GM21528 (cell line): Measurements from ENCODE around the gene ENTPD7.
A peak's percentile ranks its signal among the peaks of the same experiment; 100 is the strongest.

Source experiments
- ATAC-seq: cut with Tn5 transposase; IDR thresholded peaks from one replicate; pipeline ENCODE4 v1.9.1; 2021; ENCODE audit warnings: mild to moderate bottlenecking, moderate library complexity; ENCODE audit not compliant: unreplicated experiment, low FRiP score

Gene ENTPD7

DNA sequence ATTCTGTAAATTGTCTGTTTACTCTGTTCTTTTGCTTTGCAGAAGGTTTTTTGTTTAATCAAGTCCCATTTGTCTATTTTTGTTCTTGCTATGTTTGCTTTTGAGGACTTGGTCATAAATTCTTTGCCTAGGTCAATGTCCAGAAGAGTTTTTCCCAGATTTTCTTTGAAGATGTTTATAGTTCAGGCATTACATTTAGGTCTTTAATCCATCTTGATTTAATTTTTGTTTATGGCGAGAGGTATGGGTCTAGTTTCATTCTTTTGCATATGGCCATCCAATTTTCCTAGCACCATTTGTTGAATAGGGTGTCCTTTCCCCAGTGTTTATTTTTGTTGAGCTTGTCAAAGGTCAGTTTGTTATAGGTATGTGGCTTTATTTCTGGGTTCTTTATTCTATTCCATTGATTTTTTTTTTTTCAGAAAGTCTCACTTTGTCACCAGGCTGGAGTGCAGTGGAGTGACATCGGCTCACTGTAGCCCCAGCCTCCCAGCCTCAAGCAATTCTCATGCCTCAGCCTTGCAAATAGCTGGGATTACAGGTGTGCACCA is 11.6 kb upstream of the ENTPD7 start:
- ATAC-seq: no peak

DNA sequence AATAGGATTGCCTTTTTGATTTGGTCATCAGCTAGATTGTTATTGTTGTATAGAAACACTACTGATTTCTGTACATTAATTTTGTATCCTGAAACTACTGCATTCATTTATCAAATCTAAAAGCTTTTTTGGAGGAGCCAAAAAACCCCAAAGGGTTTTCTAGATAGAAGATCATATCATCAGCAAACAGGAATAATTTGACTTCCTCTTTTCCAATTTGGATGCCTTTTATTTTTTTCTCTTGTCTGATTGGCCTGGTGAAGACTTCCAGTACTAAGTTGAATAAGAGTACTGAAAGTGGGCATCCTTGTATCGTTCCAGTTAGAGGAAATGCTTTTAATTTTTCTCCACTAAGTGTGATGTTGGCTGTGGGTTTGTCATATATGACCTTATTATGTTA is 10.6 kb upstream of the ENTPD7 start:
- no peak for ATAC-seq

DNA sequence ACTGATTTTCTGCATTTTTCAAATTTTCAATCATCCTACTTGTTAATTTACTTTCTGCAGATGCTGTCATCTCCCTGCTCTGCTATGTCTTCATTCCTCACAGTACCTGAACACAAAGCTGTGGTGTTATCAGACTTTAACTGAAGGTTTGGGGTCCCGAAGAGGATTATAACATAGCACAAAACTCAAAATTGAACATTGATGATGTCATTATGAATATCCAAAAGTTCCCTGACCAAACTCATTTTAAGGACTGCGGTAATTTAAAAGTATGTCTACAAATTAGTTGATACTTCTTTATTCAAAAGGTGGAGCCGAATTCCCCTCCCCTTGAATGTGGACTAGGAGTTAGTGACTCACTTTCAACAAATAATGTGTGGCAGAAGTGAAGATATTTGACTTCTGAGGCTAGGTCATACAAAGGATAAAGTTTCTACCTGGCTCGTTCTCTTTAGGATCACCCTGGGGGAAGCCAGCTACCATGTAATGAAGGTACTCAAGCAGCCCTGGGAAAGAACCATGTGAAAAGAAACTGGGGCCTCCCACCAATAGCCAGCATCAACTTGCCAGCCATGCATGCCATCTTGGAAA is 6.4 kb upstream of the ENTPD7 start:
- no peak for ATAC-seq

DNA sequence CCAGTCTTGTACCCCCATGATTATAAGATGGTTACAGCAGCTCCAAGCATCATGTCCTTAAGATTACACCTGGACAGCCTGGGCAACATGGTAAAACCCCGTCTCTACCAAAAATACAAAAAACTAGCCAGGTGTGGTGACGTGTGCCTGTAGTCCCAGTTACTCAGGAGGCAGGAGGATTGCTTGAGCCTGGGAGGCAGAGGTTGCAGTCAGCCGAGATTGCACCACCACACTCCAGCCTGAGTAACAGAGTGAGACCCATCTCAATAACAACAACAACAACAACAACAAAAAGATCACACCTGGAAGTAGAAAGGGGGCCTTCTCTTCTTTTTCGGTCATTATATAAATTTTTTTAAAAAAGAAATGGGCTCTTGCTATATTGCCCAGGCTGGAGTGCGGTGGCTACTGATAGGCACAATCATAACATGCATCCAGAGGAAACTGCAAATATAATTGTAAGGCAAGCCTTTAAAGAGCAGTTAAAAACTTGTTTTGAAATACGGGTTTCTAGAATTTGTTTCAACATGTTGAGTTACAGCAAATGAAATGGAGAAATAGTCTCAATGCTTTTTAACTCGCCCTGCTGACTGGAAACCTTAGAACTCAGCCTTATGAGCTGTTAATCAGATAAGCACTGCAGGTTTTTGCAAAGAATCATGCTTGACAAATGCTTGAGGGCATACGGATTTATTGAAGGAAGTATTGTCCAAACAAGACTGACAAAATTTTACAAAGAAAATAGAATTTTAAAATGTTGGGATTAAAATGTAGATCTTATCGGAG is 4.7 kb upstream of the ENTPD7 start:
- ATAC-seq: no peak

DNA sequence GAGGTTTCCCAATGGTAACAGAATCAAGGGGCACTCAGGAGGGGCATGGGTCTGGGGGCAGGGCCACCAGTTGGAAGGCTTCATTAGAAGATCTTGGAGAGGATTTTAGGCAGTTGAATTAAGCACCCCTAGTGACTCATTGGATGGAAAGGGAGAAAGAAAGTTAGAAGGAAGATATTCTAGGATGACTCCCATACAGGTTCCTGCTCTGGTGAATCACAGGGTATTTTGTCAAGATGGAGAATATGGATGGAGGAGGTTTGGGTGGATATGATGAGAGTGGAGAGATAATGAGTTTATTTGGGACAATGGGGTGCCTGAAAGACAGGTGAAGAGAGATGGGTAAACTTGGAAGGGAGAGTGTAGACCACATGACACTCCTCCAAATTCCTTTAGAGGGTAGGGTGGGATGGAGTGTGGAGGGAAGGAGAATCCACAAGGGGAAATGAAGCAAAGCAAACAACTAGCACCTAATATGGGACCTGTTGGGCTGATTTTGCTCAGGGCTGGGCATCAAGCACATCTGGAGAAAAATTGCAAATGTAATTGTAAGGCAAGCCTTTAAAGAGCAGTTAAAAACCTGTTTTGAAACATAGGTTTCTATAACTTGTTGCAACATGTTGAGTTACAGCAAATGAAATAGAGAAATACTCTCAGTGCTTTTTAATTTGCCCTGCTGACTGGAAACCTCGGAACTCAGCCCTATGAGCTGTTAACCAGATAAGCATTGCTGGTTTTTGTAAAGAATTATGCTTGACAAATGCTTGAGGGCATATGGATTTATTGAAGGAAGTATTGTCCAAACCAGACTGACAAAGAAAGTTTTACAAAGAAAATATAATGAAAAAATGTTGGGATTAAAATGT is 2.9 kb upstream of the ENTPD7 start:
- no peak for ATAC-seq

DNA sequence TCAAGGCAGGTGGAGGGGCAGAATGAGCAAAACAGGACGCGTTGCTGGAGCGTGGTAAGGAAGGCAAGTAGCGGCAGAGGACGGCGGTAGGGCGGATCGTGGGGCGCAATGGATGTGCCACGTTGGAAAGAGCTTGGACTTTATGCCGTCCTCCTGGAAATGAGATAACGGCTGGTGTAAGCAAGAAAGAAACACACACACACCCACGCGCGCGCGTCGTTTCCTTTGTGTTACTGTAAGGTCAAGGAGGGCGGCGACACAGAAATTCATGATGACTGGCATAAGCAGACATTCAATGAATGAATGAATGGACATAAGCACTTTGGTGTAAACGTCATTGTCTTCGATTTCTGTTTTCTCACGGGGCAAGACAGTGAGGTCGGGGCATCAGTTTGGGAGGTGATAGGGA is 683 bp upstream of the ENTPD7 start:
- peak; percentile 1 for ATAC-seq

DNA sequence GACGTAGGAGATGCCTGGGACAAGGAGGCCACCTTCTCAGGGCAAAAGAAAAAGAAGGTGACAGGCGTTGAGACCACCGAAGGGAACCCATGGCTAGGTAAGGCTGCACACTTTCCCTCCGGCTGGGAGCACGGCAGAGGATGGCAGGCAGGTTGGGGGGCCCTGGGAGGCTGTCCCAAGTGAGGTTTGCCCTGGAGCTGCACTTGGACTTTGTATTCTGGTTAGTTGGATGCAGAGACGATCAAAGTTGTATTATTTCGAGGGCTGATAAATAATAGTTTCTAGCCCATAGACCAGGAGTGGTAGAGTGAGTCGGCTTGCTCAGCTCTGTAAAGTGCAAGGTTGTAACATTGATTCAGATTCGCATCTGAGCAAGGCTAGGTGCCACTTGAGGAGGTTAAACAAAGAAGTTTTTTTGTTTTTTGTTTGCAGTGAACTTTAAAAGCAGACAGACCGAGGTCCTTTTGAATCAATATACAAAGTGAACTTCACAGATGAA is 608 bp downstream of the ENTPD7 start:
- peak; percentile 4 for ATAC-seq

DNA sequence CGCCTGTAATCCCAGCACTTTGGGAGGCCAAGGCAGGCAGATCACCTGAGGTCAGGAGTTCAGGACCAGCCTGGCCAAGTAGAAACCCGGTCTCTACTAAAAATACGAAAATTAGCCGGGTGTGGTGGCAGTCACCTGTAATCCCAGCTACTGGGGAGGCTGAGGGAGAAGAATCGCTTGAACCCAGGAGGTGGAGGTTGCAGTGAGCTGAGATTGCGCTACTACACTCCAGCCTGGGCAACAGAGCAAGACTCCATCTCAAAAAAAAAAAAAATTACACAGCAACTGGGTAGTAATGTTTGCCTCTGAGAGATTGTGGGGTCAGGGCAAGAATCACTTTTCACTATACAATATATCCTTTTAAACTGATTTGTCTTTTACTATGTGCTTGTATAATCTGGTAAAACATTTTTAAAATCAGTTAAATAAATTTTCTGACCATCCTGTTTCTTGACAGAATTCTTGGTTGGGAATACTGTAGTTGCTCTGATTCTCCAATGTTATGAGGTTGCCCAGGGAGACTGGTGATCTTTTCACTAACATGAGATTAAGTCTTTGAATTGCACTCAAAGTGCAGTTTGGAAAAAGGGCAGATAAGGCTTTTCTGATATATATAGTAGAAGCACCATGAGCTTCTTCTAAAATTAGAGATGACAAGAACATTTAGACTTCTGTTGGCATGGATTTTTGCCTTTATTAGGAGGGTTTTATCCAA is 1.5 kb downstream of the ENTPD7 start:
- no peak for ATAC-seq

DNA sequence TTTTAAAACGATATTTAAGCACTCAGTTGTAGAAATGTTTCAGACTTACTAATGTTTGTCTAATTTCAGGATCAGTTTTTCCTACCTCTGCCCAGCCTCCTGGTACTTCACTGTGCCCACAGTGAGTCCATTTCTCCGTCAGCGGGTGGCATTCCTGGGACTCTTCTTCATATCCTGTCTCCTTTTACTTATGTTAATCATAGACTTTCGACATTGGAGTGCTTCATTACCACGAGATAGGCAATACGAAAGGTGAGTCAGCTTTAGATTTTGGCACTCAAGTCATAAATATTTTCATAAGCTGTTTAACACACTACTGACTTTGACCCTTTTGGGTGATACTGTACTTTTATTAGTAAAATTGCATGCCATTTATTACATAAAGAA is 2.1 kb downstream of the ENTPD7 start:
- no peak for ATAC-seq

DNA sequence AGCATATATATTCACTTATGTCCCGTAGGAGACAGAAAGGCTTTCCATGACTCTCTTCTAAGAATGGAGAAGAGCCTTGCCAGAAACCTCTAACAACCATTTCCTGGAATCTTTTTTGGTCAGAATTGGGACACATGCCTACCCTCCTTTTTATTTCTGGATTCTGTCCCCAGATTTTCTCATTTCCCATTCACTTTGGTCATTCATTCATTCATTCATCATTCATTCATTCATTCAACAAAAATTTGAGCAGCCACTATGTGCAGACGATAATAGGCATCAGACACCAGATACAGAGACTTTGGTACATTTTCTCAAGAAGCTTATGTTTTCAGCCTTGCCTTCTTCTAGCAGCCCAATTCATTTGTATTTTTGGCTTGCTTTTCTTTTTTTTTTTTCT is 6.0 kb downstream of the ENTPD7 start:
- ATAC-seq: no peak

DNA sequence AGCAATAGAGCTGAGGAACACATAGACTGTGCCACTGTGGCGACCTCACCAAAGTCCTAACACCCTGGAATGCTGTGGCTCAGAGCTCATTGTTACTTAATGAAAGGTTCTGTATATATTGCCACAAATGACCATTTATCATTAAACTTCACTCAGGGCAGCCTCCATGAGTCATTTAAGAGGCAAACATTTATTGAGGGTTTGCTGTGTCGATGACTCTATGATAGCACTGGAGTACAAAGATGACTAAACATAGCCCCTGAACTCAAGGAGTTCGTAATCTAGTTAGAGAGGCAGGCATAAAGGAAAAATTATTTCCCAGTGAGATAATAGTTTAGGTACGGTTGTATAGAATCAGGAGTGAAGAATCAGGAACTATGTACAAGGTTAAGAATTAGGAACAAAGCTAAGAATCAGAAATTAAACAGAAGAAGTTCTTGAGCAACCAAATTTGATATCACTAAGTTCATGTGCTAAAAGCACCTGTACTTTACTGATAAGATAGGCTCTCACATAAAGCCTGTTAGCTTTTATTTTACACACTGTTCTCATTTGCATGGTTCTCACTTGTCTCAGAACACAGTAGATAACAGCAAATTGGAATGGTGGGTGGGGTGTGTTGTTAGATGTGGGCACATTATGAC is 7.9 kb downstream of the ENTPD7 start:
- ATAC-seq: no peak

DNA sequence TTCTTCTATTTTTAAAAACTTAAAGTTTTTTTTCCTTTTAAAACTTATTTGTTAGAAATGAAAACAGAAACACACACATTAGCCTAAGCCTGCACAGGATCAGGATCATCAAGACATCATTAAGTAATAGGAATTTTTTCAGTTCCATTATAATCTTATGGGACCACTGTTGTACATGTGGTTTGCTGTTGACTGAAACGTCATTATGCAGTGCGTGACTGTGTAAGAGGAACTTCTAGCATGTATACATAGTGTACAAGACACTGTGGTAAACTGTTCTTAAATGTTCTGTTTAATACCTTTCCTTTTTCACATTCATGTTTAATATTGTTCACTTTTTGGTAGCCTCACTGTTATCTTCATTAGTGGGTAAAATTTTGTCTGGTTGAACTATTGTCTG is 12.1 kb downstream of the ENTPD7 start:
- ATAC-seq: no peak

DNA sequence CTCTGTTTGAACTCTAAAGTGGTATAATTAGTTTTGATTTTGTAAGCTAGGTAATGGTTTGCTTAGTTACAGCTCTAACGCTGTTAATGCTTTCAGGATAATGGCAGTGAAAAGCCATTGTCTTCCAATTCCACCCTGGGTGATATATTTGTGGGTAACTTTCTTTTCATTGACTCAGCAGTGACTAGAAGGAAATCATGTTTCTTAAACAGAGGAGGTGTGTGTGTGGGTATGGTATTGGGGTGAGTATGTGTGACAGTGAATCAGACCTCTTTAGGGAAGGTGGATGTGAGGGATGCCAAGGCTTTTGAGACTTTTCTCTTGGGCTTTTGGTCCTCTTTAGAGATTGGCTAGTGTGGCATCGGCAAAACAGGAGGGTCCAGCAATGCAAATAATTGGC is 13.6 kb downstream of the ENTPD7 start:
- ATAC-seq: no peak

DNA sequence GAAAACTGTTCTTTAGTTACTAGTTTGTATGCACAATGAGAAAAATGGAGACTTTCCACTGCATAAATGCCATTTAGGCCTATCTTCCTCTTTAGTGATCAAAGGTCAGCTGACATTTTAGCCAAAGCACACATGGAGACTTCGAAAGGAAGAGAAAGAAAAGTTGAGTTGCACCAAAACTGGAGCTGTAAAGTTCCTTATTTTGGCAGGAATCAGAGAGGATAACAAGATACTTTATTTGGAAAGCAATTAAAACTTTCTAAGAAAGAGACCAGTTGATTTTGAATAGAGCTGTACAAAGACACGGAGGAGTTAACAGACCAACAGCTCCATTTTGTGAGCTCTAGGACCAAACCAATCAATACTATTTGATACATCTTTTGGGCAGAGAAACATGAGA is 14.2 kb downstream of the ENTPD7 start:
- ATAC-seq: no peak

DNA sequence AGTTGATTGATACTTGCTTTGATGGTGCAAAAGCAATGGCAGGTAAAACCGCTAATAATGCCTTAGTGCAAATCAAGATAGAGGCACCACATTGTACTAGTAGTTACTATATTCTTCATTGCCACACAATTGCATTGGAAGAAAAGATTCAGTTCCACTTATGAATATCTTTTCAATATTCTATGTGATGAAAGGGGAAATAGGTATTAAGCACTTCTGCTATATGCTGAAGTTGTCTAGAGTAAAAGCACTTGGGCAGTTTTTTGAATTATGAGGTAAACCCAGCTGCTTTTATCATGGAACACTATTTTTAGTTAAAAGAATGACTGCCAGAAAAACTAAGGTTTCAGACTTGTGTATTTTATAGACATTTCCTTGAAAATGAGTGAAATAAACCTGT is 15.5 kb downstream of the ENTPD7 start:
- no peak for ATAC-seq

DNA sequence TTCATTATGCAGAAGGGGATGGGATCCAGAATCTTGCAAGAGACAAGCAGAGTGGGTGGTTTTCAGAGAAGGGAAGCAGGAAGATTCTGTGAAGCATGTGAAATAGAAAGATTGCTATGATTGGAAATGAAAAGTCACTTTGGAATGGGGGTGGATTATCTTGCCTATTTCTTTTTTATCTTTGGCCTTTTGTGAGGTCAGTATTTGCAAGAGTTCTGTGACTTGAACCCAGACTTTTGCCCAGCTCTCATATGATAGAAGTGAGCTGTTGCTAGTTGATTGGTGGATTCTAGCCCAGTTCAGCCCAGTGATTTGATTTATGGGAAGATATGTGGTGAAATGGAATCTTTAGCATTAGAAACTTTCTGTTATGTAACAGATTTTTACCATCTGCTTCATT is 17.1 kb downstream of the ENTPD7 start:
- ATAC-seq: no peak

DNA sequence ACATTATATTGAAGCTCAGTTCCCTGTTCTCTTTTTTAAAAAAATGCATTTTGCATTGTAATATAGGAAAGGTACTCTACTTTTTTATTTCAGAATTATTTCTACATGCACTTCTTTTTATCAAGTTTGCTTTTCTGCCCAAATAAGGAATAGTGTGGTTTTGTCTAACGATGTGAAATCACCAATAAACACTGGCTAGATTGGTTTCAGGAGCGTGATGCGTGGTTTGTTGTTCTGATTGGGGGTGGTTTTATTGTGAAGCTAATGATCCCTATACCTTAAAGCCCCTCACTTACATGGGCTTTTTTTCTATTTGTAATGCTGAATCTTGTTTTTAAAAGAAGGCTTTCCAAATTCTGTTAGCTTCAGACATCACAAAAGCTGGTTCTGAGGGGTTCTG is 17.6 kb downstream of the ENTPD7 start:
- no peak for ATAC-seq

DNA sequence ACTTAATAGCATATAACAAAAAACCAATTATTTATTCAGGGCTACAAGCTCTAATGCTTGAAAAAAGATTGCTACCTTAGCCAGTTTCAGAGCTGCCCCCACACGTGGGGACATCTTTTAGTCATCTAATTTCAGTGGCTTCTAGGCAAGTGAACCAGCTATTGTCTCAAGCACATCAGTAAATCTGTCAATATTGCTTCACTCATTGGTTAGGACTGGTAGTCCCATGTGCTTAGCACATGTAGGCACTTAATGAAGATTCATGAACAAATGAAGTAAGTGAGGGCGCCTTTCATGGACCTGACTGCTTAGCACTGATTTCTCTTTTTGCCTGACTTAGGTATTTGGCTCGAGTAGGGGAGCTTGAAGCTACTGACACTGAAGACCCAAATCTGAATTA is 19.6 kb downstream of the ENTPD7 start:
- ATAC-seq: no peak

DNA sequence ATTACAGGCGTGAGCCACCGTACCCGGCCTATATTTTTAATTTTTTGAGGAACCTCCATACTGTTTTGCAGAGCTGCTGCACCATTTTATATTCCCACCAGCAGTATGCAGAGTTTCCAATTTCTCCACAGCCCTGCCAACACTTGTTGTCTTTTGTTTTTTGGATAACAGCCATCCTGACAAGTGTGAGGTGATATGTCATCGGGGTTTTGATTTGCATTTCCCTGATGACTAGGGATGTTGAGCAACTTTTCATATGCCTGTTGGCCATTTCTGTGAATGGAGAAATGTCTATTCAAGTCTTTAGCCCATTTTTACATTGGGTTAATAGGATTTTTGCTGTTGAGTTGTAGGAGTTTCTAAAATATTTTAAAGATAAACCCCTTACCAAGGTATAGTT is 22.2 kb downstream of the ENTPD7 start:
- ATAC-seq: no peak

DNA sequence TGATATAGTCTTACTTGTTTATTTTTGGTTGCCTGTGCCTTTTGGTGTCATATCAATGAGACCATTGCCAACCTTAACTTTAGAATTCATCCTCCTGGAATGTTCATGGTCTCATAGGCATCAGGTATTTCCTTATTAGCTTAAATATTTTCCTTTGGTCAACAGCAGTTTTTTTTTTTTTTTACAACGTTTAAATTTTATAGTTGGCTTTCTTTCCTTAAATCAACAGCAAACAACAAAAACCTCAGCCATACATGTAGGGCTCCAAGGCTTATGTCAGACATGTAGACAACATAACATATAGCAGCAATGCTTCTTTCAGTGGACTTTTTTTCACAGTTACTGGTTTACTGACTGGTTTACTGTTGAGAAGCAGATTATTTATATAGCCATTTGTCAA is 22.7 kb downstream of the ENTPD7 start:
- no peak for ATAC-seq
